PC-3 (cell line): ENCODE measurements around the gene PRLH. TPM values are rescaled to one million over a fixed set of nuclear protein-coding genes. Genes with fewer than 3 reads are reported as not detected.

ENCODE experiments used
- ATAC-seq: fragments of 200-7000 bp; cut with Tn5 transposase; 2 replicates; pipeline ENCODE4 v1.9.1; 2020; ENCODE audit warnings: mild to moderate bottlenecking, moderate library complexity
- BruUV-seq: library from RNA; stranded (reverse); fragments of 400-500 nt; replicated peaks from 2 replicates; lab custom pipeline; 2021; lab: Mats Ljungman, UMichigan
- CTCF ChIA-PET: fragments of 300-600 bp; sonication (Branson Sonifier 250); formaldehyde crosslinking; loops from one replicate; lab custom pipeline; 2022; ENCODE audit warnings: antibody characterized with exemption; lab: Charles Lee
- POLR2A ChIA-PET: fragments of 300-600 bp; sonication (Branson Sonifier 250); formaldehyde crosslinking; loops from one replicate; lab custom pipeline; 2022; ENCODE audit warnings: antibody characterized with exemption; ENCODE audit not compliant: unreplicated experiment; lab: Charles Lee
- DNase-seq: peaks from one replicate; pipeline ENCODE4 v3.0.0-alpha.2; 2015
- H2AFZ ChIP-seq: fragments of 300-600 bp; sonication (generic); 2 replicates; pipeline ENCODE4 v1.6.0; 2016; ENCODE audit warnings: antibody characterized with exemption, low read length
- H3F3A ChIP-seq: fragments of 300-600 bp; sonication (generic); one replicate; pipeline ENCODE4 v1.6.0; 2017; ENCODE audit warnings: antibody characterized with exemption, low read length, control low read depth, mild to moderate bottlenecking; ENCODE audit not compliant: unreplicated experiment
- H3K27ac ChIP-seq: fragments of 300-600 bp; sonication (generic); 2 replicates; pipeline ENCODE4 v1.5.1; 2016; ENCODE audit warnings: mild to moderate bottlenecking, low read length
- H3K27me3 ChIP-seq: fragments of 300-600 bp; sonication (generic); 2 replicates; pipeline ENCODE4 v1.6.1; 2016; ENCODE audit warnings: low read length, mixed read lengths
- H3K36me3 ChIP-seq: fragments of 300-600 bp; sonication (generic); 2 replicates; pipeline ENCODE4 v1.6.1; 2016; ENCODE audit warnings: low read depth, mixed run types, low read length, mixed read lengths
- H3K4me1 ChIP-seq: fragments of 300-600 bp; sonication (generic); 2 replicates; pipeline ENCODE4 v1.5.1; 2016; ENCODE audit warnings: low read length; ENCODE audit not compliant: insufficient read depth
- H3K4me2 ChIP-seq: fragments of 300-600 bp; sonication (generic); 2 replicates; pipeline ENCODE4 v1.6.0; 2016; ENCODE audit warnings: low read length
- H3K4me3 ChIP-seq: fragments of 300-600 bp; sonication (generic); 2 replicates; pipeline ENCODE4 v1.5.1; 2016; ENCODE audit warnings: mild to moderate bottlenecking, low read length, mixed read lengths
- H3K79me2 ChIP-seq: fragments of 300-600 bp; sonication (generic); 2 replicates; pipeline ENCODE4 v1.6.1; 2017; ENCODE audit warnings: low read length, mixed read lengths
- H3K9ac ChIP-seq: fragments of 300-600 bp; sonication (generic); 2 replicates; pipeline ENCODE4 v1.6.0; 2016; ENCODE audit warnings: mild to moderate bottlenecking, low read length
- H3K9me2 ChIP-seq: fragments of 300-600 bp; sonication (generic); replicated peaks from 2 replicates; pipeline ENCODE4 v1.6.1; 2016; ENCODE audit warnings: mixed run types, low read length, mixed read lengths
- H3K9me3 ChIP-seq: fragments of 300-600 bp; sonication (generic); 2 replicates; pipeline ENCODE4 v1.6.1; 2016; ENCODE audit warnings: low read length, mixed read lengths
- H4K20me1 ChIP-seq: fragments of 300-600 bp; sonication (generic); 2 replicates; pipeline ENCODE4 v1.6.1; 2016; ENCODE audit warnings: low read length, mixed read lengths
- CTCF ChIP-seq: fragments of 300-600 bp; sonication (generic); conservative IDR thresholded peaks from 2 replicates; pipeline ENCODE4 v1.5.1; 2017; ENCODE audit warnings: antibody characterized with exemption, low read depth, mild to moderate bottlenecking, low read length
- EZH2 ChIP-seq: fragments of 300-600 bp; sonication (generic); IDR thresholded peaks from one replicate; pipeline ENCODE4 v1.6.1; 2017; ENCODE audit warnings: antibody characterized with exemption, mild to moderate bottlenecking, low read length; ENCODE audit not compliant: unreplicated experiment
- EZH2phosphoT487 ChIP-seq: fragments of 300-600 bp; sonication (generic); IDR thresholded peaks from 2 replicates; pipeline ENCODE4 v1.6.1; 2018; ENCODE audit warnings: mild to moderate bottlenecking, antibody characterized with exemption, low read length, borderline replicate concordance
- intact Hi-C: fragments of 100-400 bp; cut with micrococcal nuclease; formaldehyde crosslinking; loops from 2 replicates; pipeline ENCODE4 v1.9.0; 2023
- total RNA-seq: library from RNA; depleted of rRNA; stranded (reverse); fragments of >200 nt; gene quantifications from 2 replicates; pipeline ENCODE4 v1.2.3, GENCODE V29; 2014

Gene PRLH
- total RNA-seq, 1 experiment from 2014 or later, result not detected

- no peak for ATAC-seq
- ChIA-PET POLR2A (no interaction called here), CTCF (no interaction called here)
- Histone ChIP-seq H3K79me2 (no peaks in the 10 kb centered on the region), H2AFZ (no peak overlapping the region), H3K9ac (no peak overlapping the region), H3K36me3 (no peaks in the 10 kb centered on the region), H3K9me3 (no peaks in the 10 kb centered on the region), H3F3A (no peaks in the 10 kb centered on the region), H4K20me1 (no peaks in the 10 kb centered on the region), H3K9me2 (no peaks in the 10 kb centered on the region), H3K27me3 (no peaks in the 10 kb centered on the region), H3K27ac (no peak overlapping the region), H3K4me3 (no peak overlapping the region), H3K4me2 (no peak overlapping the region), H3K4me1 (no peaks in the 10 kb centered on the region)
- TF ChIP-seq EZH2, result no peak
- TF ChIP-seq CTCF, result no peak
- TF ChIP-seq EZH2phosphoT487, result no peak
- intact Hi-C loops, result loop anchor here (10.0 kb wide), 1 partner anchor 67 kb away; no protein-coding TSS in a partner anchor
- BruUV-seq, result no TSS peak
- DNase-seq, result no peak
Measured at GRCh38 chr2:237597196-237598145, 31.1 kb downstream of the PRLH start.

GRCh38 chr2:237598468-237599208, 32.3 kb downstream of the PRLH start:
- Histone ChIP-seq H2AFZ (no peak overlapping the region), H3K27ac (no peak overlapping the region), H3K4me1 (0 out of 2 replicates have a peak, but pooled peaks cover under 1% of the 10 kb centered on the region), H3K4me3 (no peak overlapping the region), H3K9ac (no peak overlapping the region), H3K79me2 (no peaks in the 10 kb centered on the region), H3K27me3 (no peaks in the 10 kb centered on the region), H3K36me3 (no peaks in the 10 kb centered on the region), H3K9me3 (no peaks in the 10 kb centered on the region), H3F3A (no peaks in the 10 kb centered on the region), H3K4me2 (no peak overlapping the region), H3K9me2 (no peaks in the 10 kb centered on the region), H4K20me1 (no peaks in the 10 kb centered on the region)
- no peak for TF ChIP-seq EZH2
- TF ChIP-seq CTCF, result no peak
- TF ChIP-seq EZH2phosphoT487, result no peak
- ChIA-PET POLR2A (no interaction called here), CTCF (no interaction called here)
- BruUV-seq, result no TSS peak
- intact Hi-C loops, result loop anchor here (10.0 kb wide), 1 partner anchor 66 kb away; no protein-coding TSS in a partner anchor
- ATAC-seq, result no peak
- no peak for DNase-seq
